Coronary artery (tissue), 2 donors: ENCODE data around the gene LPP.

Source experiments
- DNase-seq: peaks from one replicate; pipeline ENCODE4 v3.0.0-alpha.2; 2017; ENCODE audit warnings: low spot score
- H3K27ac ChIP-seq, 2 donors: fragments of 200-600 bp; sonication (generic); one replicate each; pipeline ENCODE4 v1.5.1; 2016 to 2019
- H3K4me3 ChIP-seq: fragments of 200-600 bp; sonication (generic); 2 replicates; pipeline ENCODE4 v1.5.1; 2016; ENCODE audit warnings: mild to moderate bottlenecking, moderate library complexity
- CTCF ChIP-seq: fragments of 200-600 bp; sonication (generic); IDR thresholded peaks from one replicate; pipeline ENCODE4 v1.5.1; 2019; ENCODE audit warnings: antibody characterized with exemption

Gene LPP

GRCh38 chr3:188449421-188449820 is 295.5 kb downstream of the LPP start:
- no peak overlapping the region for H3K27ac ChIP-seq
- no peak overlapping the region for H3K4me3 ChIP-seq
- TF ChIP-seq CTCF: no peak
- no peak for DNase-seq

- H3K27ac ChIP-seq: no peak overlapping the region
- H3K4me3 ChIP-seq: no peak overlapping the region
- DNase-seq: no peak
- no peak for TF ChIP-seq CTCF
Measured at GRCh38 chr3:188452158-188452772, 298.3 kb downstream of the LPP start.

- no peak for TF ChIP-seq CTCF
- H3K4me3 ChIP-seq: no peak overlapping the region
- no peak overlapping the region for H3K27ac ChIP-seq
- DNase-seq: no peak
Measured at GRCh38 chr3:188453431-188454384, 299.8 kb downstream of the LPP start.

GRCh38 chr3:188455748-188456147 is 301.8 kb downstream of the LPP start:
- no peak for TF ChIP-seq CTCF
- Histone ChIP-seq H3K27ac (no peak overlapping the region), H3K4me3 (no peak overlapping the region)
- no peak for DNase-seq

- H3K4me3 ChIP-seq: no peak overlapping the region
- no peak for DNase-seq
- no peak overlapping the region for H3K27ac ChIP-seq
- TF ChIP-seq CTCF: no peak
Measured at GRCh38 chr3:188458756-188459155, 304.8 kb downstream of the LPP start.

GRCh38 chr3:188465311-188465710 is 311.4 kb downstream of the LPP start:
- H3K4me3 ChIP-seq: no peak overlapping the region
- TF ChIP-seq CTCF: no peak
- DNase-seq: no peak
- no peak overlapping the region for H3K27ac ChIP-seq

DNA sequence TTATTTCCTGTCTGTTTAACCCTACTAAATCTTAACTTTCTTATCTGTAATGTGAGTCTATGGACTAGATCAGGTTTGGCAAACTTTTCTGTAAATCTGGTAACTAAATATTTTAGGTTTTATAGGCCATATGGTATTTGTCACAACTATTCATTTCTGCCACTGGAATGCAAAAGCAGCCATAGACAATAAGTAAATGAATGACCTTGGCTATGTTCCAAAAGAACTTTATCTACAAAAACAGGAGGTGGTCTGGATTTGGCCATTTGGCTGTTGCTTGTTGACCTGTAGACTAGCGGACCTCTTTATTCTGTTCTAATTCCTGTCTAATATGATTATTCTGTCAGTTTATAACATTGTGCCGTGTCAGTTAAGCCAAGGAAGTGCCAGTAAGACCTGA is 314.2 kb downstream of the LPP start:
- no peak for TF ChIP-seq CTCF
- peak overlapping the region in 1 of 2 donors; percentile 48 for H3K27ac ChIP-seq
- no peak for DNase-seq
- H3K4me3 ChIP-seq: no peak overlapping the region
